ENCODE data around the gene TMF1. TPM values are rescaled to one million over a fixed set of nuclear protein-coding genes. Genes with fewer than 3 reads are reported as not detected.

The TMF1 gene
- total and polyA plus RNA-seq, 2 experiments from 2014 or later: 15.8 to 21.3 TPM

GRCh38 chr3:69081583-69082262 lies 29.6 kb upstream of the TMF1 start:
- Mint-ChIP-seq H3K4me1 (peaks cover 44% of the 10 kb centered on the region), H3K27me3 (ENCODE audit: insufficient read depth, low read depth, poor library complexity) (no peaks in the 10 kb centered on the region), H3K4me3 (no peak overlapping the region), H3K9me3 (no peaks in the 10 kb centered on the region), H3K27ac (no peak overlapping the region), H3K36me3 (ENCODE audit: low read depth) (peaks cover 4% of the 10 kb centered on the region; the same call in 1 of the 3 replicates)
- no peaks in the 10 kb centered on the region for H4K20me1 ChIP-seq (replicated peaks; ENCODE audit: insufficient read depth)
- H3K4me2 ChIP-seq: no peak overlapping the region
- H3K36me3 ChIP-seq (ENCODE audit: insufficient read depth): no peaks in the 10 kb centered on the region
- ATAC-seq (no peak), DNase-seq (ENCODE audit: low spot score) (peak; percentile 43)
- peaks cover 37% of the 10 kb centered on the region for H3K4me1 ChIP-seq (ENCODE audit: insufficient read depth)
- H2AFZ ChIP-seq: no peak overlapping the region
- peaks cover 31% of the 10 kb centered on the region for H3K79me2 ChIP-seq (replicated peaks; ENCODE audit: insufficient read depth)
- H3K9me2 ChIP-seq (ENCODE audit: insufficient read depth): no peaks in the 10 kb centered on the region
- no peaks in the 10 kb centered on the region for H3F3A ChIP-seq (replicated peaks; ENCODE audit: low read depth)
- no peaks in the 10 kb centered on the region for H3K27me3 ChIP-seq (ENCODE audit: insufficient read depth)
- H3K4me3 ChIP-seq: no peak overlapping the region
- no peak overlapping the region for H3K27ac ChIP-seq (ENCODE audit: low read depth)
- TF ChIP-seq JUNB (IDR thresholded peaks at IDR 0.05; ENCODE audit: unreplicated experiment) (no peak), EZH2 (IDR thresholded peaks at IDR 0.05; ENCODE audit: low read depth, unreplicated experiment) (no peak), CTCF (conservative IDR thresholded peaks at IDR 0.05; ENCODE audit: low read depth in 2 of 2) (no peak), REST (IDR thresholded peaks at IDR 0.05; ENCODE audit: unreplicated experiment) (no peak), ZNF331 (CRISPR knock-in tag; IDR thresholded peaks at IDR 0.05; ENCODE audit: low read depth) (no peak), STAT1 (IDR thresholded peaks at IDR 0.05; ENCODE audit: unreplicated experiment) (no peak), ETS1 (IDR thresholded peaks at IDR 0.05) (no peak), POLR2AphosphoS5 (IDR thresholded peaks at IDR 0.05; ENCODE audit: low read depth) (no peak), ZNF114 (CRISPR knock-in tag; IDR thresholded peaks at IDR 0.05) (no peak), EZH2phosphoT487 (IDR thresholded peaks at IDR 0.05; ENCODE audit: unreplicated experiment) (no peak), NANOG (IDR thresholded peaks at IDR 0.05; ENCODE audit: borderline replicate concordance) (no peak), ZNF462 (CRISPR knock-in tag; IDR thresholded peaks at IDR 0.05) (no peak), CREB1 (CRISPR knock-in tag; IDR thresholded peaks at IDR 0.05; ENCODE audit: low read depth) (no peak)

Data from GM23338 (cell line).